AML-193 (cell line): ENCODE results near the gene ARL16.

Source experiments
- DNase-seq, 2 experiments: peaks; one replicate each; lab custom pipeline; 2025; lab: John Stamatoyannopoulos, UW

The ARL16 gene, protein sequence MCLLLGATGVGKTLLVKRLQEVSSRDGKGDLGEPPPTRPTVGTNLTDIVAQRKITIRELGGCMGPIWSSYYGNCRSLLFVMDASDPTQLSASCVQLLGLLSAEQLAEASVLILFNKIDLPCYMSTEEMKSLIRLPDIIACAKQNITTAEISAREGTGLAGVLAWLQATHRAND

GRCh38 chr17:81683584-81684441 lies at the start of gene ARL16, which contains the start of gene HGS:
TSS of gene ARL16 (minus strand) at chr17:81683797. CDS start at chr17:81683753, 44 bp downstream.
TSS of gene HGS (plus strand) at chr17:81684011. CDS start at chr17:81684067, 56 bp downstream.
- DNase-seq: peak; percentile 99 to 100

DNA sequence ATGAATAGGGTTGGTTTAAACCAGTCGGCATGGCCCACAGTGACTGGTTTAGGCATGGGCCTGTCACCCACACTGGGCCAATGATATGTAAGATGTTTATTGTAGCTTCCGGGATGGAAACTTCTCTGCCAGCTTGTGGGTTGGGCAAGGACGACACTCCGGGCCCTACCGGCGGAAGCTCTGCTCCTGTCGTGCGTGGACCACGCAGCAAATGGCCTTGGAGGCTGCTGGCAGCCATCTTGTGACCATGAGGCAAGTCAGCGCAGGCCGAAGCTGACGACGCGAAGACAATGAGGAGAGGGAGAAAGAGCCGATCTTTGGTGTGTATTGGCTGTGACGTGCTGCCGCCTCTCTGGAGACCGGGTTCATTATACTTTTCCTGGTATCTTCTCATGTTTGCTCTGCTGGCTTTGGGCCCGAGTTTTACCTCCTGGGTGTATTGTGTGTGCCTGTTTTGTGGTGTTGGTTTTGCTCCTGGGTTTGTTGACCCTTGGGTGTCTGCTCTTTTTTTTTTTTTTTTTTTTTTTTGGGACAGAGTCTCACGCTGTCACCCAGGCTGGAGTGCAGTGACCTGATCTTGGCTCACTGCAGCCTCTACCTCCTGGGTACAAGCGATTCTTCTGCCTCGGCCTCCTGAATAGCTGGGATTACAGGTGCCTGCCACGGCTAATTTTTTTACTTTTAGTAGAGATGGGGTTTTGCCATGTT lies 43.9 kb upstream of the ARL16 start:
- no peak for DNase-seq

DNA sequence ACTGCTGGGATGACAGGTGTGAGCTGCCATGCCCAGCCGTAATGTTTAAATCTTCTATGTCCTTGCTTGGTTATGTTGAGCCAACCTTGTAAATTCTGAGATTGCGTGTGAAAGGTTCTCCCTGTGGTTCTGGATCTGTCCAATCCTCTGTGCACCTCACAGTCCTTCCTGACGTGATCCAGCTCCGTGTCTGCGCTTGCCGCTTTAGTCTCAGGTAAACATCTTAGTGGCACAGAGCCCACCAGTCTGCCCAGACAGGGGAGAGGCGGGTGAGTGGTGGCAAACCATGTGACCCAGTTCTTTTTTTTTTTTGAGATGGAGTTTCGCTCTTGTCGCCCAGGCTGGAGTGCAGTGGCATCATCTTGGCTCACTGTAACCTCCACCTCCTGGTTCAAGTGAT lies 42.4 kb upstream of the ARL16 start:
- DNase-seq: no peak

GRCh38 chr17:81725439-81725838 lies 41.8 kb upstream of the ARL16 start:
- no peak for DNase-seq

DNA sequence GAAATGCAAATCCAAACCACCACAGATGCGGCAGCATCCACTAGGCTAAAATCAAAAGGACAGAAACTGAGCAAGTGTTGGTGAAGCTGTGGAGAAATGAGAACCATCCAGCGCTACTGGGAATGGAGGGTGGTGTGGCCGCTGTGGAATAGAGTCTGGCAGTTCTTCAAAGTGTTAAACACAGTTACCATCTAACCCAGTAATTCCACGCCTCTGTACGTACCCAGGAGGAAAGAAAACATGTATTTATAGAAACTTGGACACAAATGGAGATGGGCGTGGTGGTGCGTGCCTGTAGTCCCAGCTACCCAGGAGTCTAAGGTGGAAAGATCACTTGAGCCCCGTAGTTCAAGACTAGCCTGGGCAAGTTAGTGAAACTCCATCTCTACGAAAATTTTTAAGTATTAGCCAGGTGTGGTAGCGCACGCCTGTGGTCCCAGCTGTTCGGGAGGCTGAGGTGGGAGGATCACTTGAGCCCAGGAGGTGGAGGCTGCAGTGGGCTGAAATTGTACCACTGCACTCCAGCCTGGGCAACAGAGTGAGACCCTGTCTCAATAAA lies 40.1 kb upstream of the ARL16 start:
- DNase-seq: no peak

DNA sequence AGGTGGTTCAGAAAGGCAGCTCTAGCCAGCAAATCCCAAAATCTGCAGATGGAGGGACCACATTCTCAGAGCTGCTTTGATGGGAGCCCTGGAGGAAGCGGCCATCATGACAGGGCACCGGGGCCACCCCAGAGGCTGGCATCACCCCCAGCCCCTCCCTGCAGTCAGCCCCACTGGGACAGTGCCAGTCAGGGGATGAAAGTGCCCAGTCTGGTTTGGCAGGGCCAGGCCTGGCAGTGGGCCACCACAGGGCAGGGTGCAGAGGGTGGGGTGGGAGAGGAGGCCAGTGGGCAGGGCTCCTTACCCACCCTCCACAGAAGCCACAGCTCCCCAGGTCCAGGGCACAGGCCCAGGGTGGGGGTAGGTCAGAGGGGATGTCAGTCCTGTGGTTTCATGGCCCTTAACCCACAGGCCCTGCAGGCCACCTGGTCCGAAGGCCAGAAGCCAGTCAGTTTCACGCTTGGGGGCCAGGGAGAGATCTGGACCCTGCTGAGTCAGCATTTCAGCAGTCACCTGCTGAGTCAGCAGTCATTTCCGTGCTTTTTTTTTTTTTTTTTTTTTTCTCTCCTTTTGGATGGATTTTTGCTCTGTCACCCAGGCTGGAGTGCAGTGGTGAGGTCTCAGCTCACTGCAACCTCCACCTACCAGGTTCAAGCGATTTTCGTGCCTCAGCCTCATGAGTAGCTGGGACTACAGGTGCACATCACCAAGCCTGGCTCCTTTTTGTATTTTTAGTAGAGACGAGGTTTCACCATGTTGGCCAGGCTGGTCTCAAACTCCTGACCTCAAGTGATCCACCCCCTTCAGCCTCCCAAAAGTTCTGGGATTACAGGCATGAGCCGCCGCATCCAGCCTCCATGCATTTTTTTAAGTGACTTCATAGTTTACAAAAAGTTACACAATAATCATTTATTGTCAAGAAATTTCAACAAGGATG lies 38.9 kb upstream of the ARL16 start:
- no peak for DNase-seq

- no peak for DNase-seq
Observed at GRCh38 chr17:81720267-81721071, 36.9 kb upstream of the ARL16 start.

DNA sequence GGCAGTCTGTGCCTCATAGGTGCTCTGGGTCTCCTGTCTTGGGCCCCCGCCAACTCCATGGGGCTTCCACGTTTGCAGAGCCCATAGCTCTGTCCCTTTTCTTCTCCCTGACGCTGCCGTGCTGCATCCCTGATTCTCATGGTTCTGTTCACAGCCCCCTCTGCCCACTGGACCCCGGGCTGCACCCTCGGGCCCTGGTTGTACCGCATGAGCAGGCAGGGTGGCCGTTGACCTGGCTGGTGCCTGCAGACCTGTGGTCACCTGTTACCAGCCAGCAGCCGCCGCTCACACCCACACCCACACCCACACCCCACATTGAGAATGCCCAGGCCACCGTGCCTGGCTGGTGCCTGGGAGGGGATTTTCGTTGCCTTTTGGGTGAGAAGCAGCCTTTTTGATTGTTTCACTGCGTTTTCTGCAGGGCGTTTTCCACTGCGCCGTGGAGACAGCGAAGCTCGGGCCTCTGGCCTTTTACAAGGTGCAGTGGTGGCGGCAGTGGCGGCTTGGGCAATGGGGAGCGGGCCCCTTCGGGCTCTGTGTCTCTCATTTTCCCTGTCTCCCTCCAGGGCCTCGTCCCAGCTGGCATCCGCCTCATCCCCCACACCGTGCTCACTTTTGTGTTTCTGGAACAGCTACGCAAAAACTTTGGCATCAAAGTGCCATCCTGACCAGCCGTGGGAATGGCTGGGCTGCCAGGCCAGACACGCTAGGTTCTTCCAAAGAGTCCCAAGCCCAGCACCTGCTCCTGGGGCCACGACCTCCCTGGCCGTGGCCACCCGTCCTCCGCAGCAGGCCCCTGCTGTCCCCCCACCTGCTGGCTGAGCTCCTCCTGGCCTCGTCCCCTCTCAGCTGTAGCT lies 36.0 kb upstream of the ARL16 start:
- DNase-seq: no peak

- no peak for DNase-seq
Observed at GRCh38 chr17:81717766-81718089, 34.1 kb upstream of the ARL16 start.

DNA sequence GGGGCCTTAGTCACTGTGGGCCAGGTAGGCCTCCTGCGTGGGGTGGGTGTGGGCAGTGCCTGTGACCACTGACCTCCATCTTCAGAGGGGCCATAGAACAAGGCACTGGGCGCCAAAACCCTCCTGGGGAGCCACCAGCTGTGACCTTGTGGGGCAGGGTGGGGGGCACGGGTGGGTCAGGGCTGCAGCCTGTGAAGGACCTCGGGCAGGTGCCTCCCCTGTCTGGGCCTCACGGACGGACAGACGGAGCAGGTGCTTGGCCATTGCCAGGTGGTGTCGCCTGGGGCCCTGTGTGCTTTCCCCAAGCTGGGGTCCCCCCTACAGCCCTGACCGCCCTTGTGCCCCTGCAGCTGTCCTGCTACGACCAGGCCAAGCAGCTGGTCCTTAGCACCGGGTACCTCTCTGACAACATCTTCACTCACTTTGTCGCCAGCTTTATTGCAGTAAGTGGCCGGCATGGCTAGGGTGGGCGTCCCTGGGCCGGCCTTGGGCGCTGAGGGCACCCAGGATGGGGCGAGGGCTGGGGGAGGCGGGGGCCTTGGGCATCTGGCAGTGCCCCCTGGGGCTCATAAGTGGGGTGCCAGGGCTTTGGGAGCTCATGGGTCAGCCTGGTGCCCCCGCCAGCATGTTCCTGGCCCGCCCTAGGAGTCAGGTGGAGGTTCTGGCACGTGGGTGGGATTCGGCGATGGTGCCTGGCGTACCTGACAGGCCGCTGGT lies 33.6 kb upstream of the ARL16 start:
- no peak for DNase-seq

GRCh38 chr17:81716674-81716996 lies 33.0 kb upstream of the ARL16 start:
- no peak for DNase-seq

DNA sequence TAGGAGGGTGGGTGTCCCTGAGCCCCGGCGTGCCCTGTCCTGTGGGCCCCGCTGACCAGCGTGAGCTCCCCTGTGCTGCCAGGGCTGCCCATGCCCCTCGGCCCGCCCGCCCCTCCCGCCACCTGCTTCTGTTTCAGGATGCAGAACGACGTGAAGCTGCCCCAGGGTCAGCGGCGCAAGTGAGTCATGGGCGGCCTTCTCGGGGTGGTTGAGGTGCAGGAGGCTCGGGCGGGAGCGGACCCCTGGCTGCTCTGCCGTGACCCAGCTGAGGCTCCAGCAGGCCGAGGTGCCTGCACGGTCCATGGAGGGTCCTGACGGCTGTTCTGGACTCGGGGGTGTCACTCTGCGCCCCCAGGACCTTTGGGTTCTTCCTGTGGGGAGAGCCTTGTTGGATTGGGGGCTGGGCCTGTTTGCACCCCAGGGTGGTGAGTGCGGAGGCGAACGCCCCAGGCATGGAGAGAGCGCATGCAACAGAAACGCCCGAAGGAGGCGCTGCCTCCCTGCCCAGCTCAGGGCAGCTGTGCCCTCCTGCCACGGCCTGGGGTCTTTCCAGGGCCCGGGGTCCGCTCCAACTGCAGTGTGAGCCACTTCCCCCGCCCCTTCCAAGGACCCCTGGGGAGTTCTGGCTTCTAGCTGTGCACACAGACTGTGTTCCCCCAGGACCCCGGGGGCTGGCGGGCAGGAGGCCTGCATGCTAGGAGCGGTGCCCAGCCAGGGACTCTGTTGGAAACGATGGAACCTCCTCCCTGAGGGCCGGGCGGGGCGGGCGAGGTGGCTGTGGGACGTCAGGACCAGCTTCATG lies 32.5 kb upstream of the ARL16 start:
- no peak for DNase-seq

GRCh38 chr17:81715107-81715871 lies 31.7 kb upstream of the ARL16 start:
- no peak for DNase-seq

- no peak for DNase-seq
Observed at GRCh38 chr17:81714412-81715106, 31.0 kb upstream of the ARL16 start.

DNA sequence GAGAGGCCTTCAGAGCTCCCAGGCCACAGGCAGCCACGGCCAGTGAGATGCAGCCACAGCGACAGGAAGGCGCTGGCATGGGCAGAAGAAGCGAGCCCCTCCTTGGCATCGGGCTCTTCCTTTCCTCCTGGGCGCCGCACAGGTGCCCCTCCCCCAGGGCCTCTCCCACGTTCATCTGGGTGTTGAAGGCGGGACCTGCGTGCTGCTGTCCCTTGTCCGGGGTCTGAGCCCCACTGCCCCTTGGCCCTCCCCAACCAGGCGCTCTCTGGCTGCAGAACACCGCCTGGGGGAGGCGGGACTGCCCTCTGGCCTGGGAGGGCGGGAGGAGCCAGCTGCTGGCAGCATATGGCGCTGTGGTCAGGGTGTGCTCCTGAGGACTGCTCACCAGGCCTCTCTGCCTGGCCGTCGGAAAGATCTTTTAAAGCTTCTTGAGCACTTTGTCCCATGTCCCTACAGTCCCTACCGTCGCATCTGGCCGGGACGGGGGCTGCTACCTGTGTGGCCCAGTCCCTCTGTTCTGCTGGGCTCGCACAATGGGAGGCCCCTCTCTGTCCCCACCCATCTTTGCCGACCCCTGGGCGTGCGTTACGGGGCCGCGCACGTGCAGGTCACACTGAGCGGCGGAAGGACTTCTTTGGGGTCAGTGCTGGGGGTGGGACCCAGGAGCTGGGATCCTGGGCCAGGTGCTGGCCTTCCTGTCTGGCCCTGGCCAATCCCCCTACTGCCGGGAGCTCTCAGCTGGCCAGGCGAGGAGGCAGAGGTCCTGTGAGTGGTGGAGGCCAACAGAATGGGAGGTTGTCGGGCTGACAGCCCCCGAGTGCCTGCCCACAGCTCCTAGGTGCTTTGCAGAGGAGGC lies 30.2 kb upstream of the ARL16 start:
- DNase-seq: no peak

GRCh38 chr17:81713004-81713555 lies 29.5 kb upstream of the ARL16 start:
- DNase-seq: no peak
